H1 (cell line): ENCODE measurements around the gene CGN. TPM values are rescaled to one million over a fixed set of nuclear protein-coding genes. Genes with fewer than 3 reads are reported as not detected.

ENCODE experiments used
- CTCF ChIA-PET: fragments of 300-600 bp; sonication (Branson Sonifier 250); formaldehyde crosslinking; loops from one replicate; lab custom pipeline; 2021; ENCODE audit not compliant: partially characterized antibody; lab: Charles Lee
- POLR2A ChIA-PET: fragments of 300-600 bp; sonication (Branson Sonifier 250); formaldehyde crosslinking; loops from one replicate; lab custom pipeline; 2021; ENCODE audit warnings: inconsistent platforms; ENCODE audit not compliant: partially characterized antibody; lab: Charles Lee
- DNase-seq, 2 experiments: peaks; one replicate each; pipeline versions ENCODE4 v3.0.0 to v3.0.0-alpha.2; 2010 to 2022; ENCODE audit warnings: low spot score in 2 of 2, low read depth in 1 of 2, mixed read lengths in 1 of 2
- FAIRE-seq: peaks from 2 replicates; lab custom pipeline; 2011; peaks lifted over from hg19 to GRCh38; lab: Jason Lieb, UNC
- H2AFZ ChIP-seq: 2 replicates; pipeline ENCODE4 v1.8.1; 2012; ENCODE audit warnings: low read length, inconsistent platforms
- H2AK5ac ChIP-seq: 2 replicates; pipeline ENCODE4 v1.6.1; 2013; ENCODE audit warnings: low read depth, low read length
- H2BK120ac ChIP-seq: replicated peaks from 2 replicates; pipeline ENCODE3; 2013; ENCODE audit warnings: low read depth, low read length, inconsistent platforms
- H2BK12ac ChIP-seq: 2 replicates; pipeline ENCODE4 v1.6.1; 2013; ENCODE audit warnings: low read depth, low read length
- H2BK15ac ChIP-seq: 2 replicates; pipeline ENCODE4 v1.6.1; 2013; ENCODE audit warnings: low read length
- H2BK20ac ChIP-seq: 2 replicates; pipeline ENCODE4 v1.6.1; 2013; ENCODE audit warnings: low read length
- H2BK5ac ChIP-seq: 2 replicates; pipeline ENCODE4 v1.6.1; 2013; ENCODE audit warnings: low read depth, low read length
- H3K14ac ChIP-seq: 2 replicates; pipeline ENCODE4 v1.6.1; 2013; ENCODE audit warnings: inconsistent platforms; ENCODE audit not compliant: insufficient read length
- H3K18ac ChIP-seq: 2 replicates; pipeline ENCODE4 v1.6.1; 2013; ENCODE audit warnings: low read length; ENCODE audit errors: extremely low read depth
- H3K23ac ChIP-seq: 2 replicates; pipeline ENCODE4 v1.6.1; 2013; ENCODE audit warnings: inconsistent platforms; ENCODE audit not compliant: insufficient read length
- H3K23me2 ChIP-seq: 2 replicates; pipeline ENCODE4 v1.6.1; 2013; ENCODE audit warnings: low read depth, low read length
- H3K27ac ChIP-seq: 2 replicates; pipeline ENCODE4 v1.6.1; 2011; ENCODE audit warnings: low read depth, low read length, inconsistent platforms
- H3K27me3 ChIP-seq, 4 experiments: replicated peaks in 1 of 4; 1 replicate in 1 of 4; 2 replicates in 3 of 4; pipeline versions ENCODE4 v1.6.1 to v1.8.1; 2011 to 2013; ENCODE audit warnings: low read length in 3 of 4, mild to moderate bottlenecking in 3 of 4, inconsistent platforms in 2 of 4, mixed read lengths in 2 of 4, moderate library complexity in 1 of 4; ENCODE audit not compliant: control insufficient read depth in 3 of 4, insufficient read depth in 3 of 4; ENCODE audit errors: extremely low read depth in 1 of 4
- H3K36me3 ChIP-seq, 4 experiments: 2 replicates each; pipeline versions ENCODE4 v1.6.1 to v1.8.1; 2011 to 2013; ENCODE audit warnings: mild to moderate bottlenecking in 4 of 4, low read length in 3 of 4, moderate library complexity in 2 of 4, control low read depth in 1 of 4, inconsistent platforms in 1 of 4; ENCODE audit not compliant: insufficient read depth in 4 of 4, control insufficient read depth in 2 of 4
- H3K4ac ChIP-seq: replicated peaks from 2 replicates; pipeline ENCODE3; 2013; ENCODE audit warnings: low read length, low read depth, mixed read lengths, inconsistent platforms; ENCODE audit not compliant: insufficient read length
- H3K4me1 ChIP-seq, 4 experiments: replicated peaks in 1 of 4; 1 replicate in 1 of 4; 2 replicates in 3 of 4; pipeline versions ENCODE4 v1.6.1 to v1.8.1; 2011 to 2013; ENCODE audit warnings: low read length in 3 of 4, inconsistent platforms in 2 of 4, mixed read lengths in 1 of 4; ENCODE audit not compliant: insufficient read depth in 4 of 4, control insufficient read depth in 3 of 4
- H3K4me2 ChIP-seq, 2 experiments: 2 replicates each; pipeline versions ENCODE4 v1.6.1 to v1.8.1; 2011 to 2013; ENCODE audit warnings: low read depth in 2 of 2, low read length in 2 of 2, control low read depth in 1 of 2, inconsistent platforms in 1 of 2, mild to moderate bottlenecking in 1 of 2; ENCODE audit not compliant: insufficient read depth in 1 of 2
- H3K4me3 ChIP-seq, 4 experiments: fragments of 200-600, 300-600 bp in 1 of 4; sonication (generic), shearing (Covaris generic), sonication (Bioruptor Twin) in 1 of 4; 2 replicates each; pipeline versions ENCODE4 v1.5.1 to v1.8.1; 2011 to 2016; ENCODE audit warnings: low read length in 4 of 4, low read depth in 3 of 4, control low read depth in 2 of 4, inconsistent platforms in 2 of 4, mild to moderate bottlenecking in 2 of 4, mixed read lengths in 1 of 4, moderate library complexity in 1 of 4; ENCODE audit not compliant: insufficient read depth in 2 of 4; ENCODE audit errors: extremely low read depth in 1 of 4
- H3K56ac ChIP-seq: replicated peaks from 2 replicates; pipeline ENCODE3; 2013; ENCODE audit warnings: low read depth, mild to moderate bottlenecking, mixed read lengths, low read length, inconsistent platforms; ENCODE audit not compliant: insufficient read length
- H3K79me1 ChIP-seq: 2 replicates; pipeline ENCODE4 v1.6.1; 2013; ENCODE audit warnings: low read depth, low read length, control low read depth
- H3K79me2 ChIP-seq, 2 experiments: 2 replicates each; pipeline versions ENCODE4 v1.6.1 to v1.8.1; 2012 to 2013; ENCODE audit warnings: low read length in 2 of 2, mild to moderate bottlenecking in 2 of 2, inconsistent platforms in 1 of 2; ENCODE audit not compliant: insufficient read depth in 2 of 2, control insufficient read depth in 1 of 2
- H3K9ac ChIP-seq, 4 experiments: replicated peaks in 1 of 4; 1 replicate in 1 of 4; 2 replicates in 3 of 4; pipeline versions ENCODE4 v1.6.1 to v1.8.1; 2011 to 2013; ENCODE audit warnings: low read depth in 3 of 4, low read length in 3 of 4, control low read depth in 2 of 4, mild to moderate bottlenecking in 2 of 4, moderate library complexity in 2 of 4, inconsistent platforms in 1 of 4; ENCODE audit errors: extremely low read depth in 1 of 4
- H3K9me3 ChIP-seq, 2 experiments: 2 replicates each; pipeline versions ENCODE4 v1.6.1 to v1.8.1; 2012 to 2013; ENCODE audit warnings: mild to moderate bottlenecking in 2 of 2, moderate library complexity in 2 of 2, control low read depth in 1 of 2, inconsistent platforms in 1 of 2, low read depth in 1 of 2, low read length in 1 of 2, mixed read lengths in 1 of 2; ENCODE audit not compliant: insufficient read depth in 2 of 2
- H4K20me1 ChIP-seq, 2 experiments: replicated peaks in 1 of 2; 2 replicates each; pipeline versions ENCODE3 to v1.8.1; 2011 to 2013; ENCODE audit warnings: inconsistent platforms in 2 of 2, low read length in 2 of 2, mild to moderate bottlenecking in 1 of 2; ENCODE audit not compliant: insufficient read depth in 2 of 2, control insufficient read depth in 1 of 2
- H4K5ac ChIP-seq: 2 replicates; pipeline ENCODE4 v1.6.1; 2013; ENCODE audit warnings: low read length, low read depth, mixed read lengths, inconsistent platforms; ENCODE audit not compliant: insufficient read length
- H4K8ac ChIP-seq: 2 replicates; pipeline ENCODE4 v1.8.0; 2013; ENCODE audit warnings: mild to moderate bottlenecking, moderate library complexity, low read length, inconsistent platforms; ENCODE audit not compliant: insufficient read depth; ENCODE audit errors: extremely low read depth
- H4K91ac ChIP-seq: replicated peaks from 2 replicates; pipeline ENCODE3; 2013; ENCODE audit warnings: low read length, mixed read lengths, inconsistent platforms; ENCODE audit not compliant: insufficient read length
- ATF2 ChIP-seq: IDR thresholded peaks from 2 replicates; pipeline ENCODE4 v1.6.1; 2012; ENCODE audit warnings: low read length, inconsistent platforms
- CBX8 ChIP-seq: fragments of 300-800, 300-1000 bp; sonication (generic); IDR thresholded peaks from 2 replicates; pipeline ENCODE4 v1.7.1; 2016; ENCODE audit warnings: low read depth, low read length, borderline replicate concordance
- CREB1 ChIP-seq: IDR thresholded peaks from 2 replicates; pipeline ENCODE4 v1.6.1; 2012; ENCODE audit warnings: inconsistent platforms
- KDM5A ChIP-seq: fragments of 200-600 bp; IDR thresholded peaks from 2 replicates; pipeline ENCODE4 v1.7.1; 2012; ENCODE audit warnings: mild to moderate bottlenecking, low read length, inconsistent platforms, mixed read lengths
- MAFK ChIP-seq: IDR thresholded peaks from 2 replicates; pipeline ENCODE4 v1.6.1; 2012; ENCODE audit warnings: low read depth, mild to moderate bottlenecking, improper control_type of control experiment, low read length
- NRF1 ChIP-seq: IDR thresholded peaks from 2 replicates; pipeline ENCODE4 v1.6.1; 2011; ENCODE audit warnings: mild to moderate bottlenecking, low read depth, low read length, improper control_type of control experiment
- POLR2A ChIP-seq, 2 experiments: IDR thresholded peaks; 1 replicate in 1 of 2; 2 replicates in 1 of 2; pipeline ENCODE4 v1.6.1; 2011; ENCODE audit warnings: low read depth in 2 of 2, low read length in 2 of 2, mild to moderate bottlenecking in 2 of 2; ENCODE audit errors: control extremely low read depth in 1 of 2
- RBBP5 ChIP-seq: IDR thresholded peaks from 2 replicates; pipeline ENCODE4 v1.7.1; 2012; ENCODE audit warnings: low read depth, mild to moderate bottlenecking, inconsistent platforms, low read length, moderate library complexity, borderline replicate concordance
- RFX5 ChIP-seq: IDR thresholded peaks from 2 replicates; pipeline ENCODE4 v1.6.1; 2011; ENCODE audit warnings: low read depth, low read length, improper control_type of control experiment, borderline replicate concordance
- SP1 ChIP-seq: IDR thresholded peaks from 2 replicates; pipeline ENCODE4 v1.6.1; 2011; ENCODE audit warnings: low read depth, low read length
- SP2 ChIP-seq: IDR thresholded peaks from 2 replicates; pipeline ENCODE4 v1.6.1; 2012; ENCODE audit warnings: mild to moderate bottlenecking, low read length, inconsistent platforms
- ZNF274 ChIP-seq: IDR thresholded peaks from 2 replicates; pipeline ENCODE4 v1.7.0; 2012; ENCODE audit warnings: low read length, borderline replicate concordance; ENCODE audit errors: extremely low read depth
- WGBS, 2 experiments: shearing (Covaris generic) in 1 of 2; methylation state at CpG; one replicate each; pipeline versions ENCODE4 v1.1.6 to v1.1.7; 2013 to 2015; ENCODE audit warnings: low lambda C conversion rate in 2 of 2, mixed read lengths in 2 of 2, inconsistent platforms in 1 of 2, low coverage in 1 of 2, missing lambda C conversion rate in 1 of 2; ENCODE audit not compliant: insufficient replicate concordance in 2 of 2, insufficient coverage in 1 of 2, insufficient read length in 1 of 2; ENCODE audit errors: extremely low coverage in 1 of 2, missing lambda C conversion rate in 1 of 2; 5-methylcytosine and 5-hydroxymethylcytosine counted together
- polyA plus RNA-seq, 7 experiments: library from polyadenylated mRNA; depleted of rRNA in 3 of 7; stranded (reverse) in 5 of 7; unstranded in 2 of 7; fragments of >200 nt in 5 of 7; fragments of 200-250 nt in 2 of 7; gene quantifications; 1 replicate in 5 of 7; 2 replicates in 1 of 7; 4 replicates in 1 of 7; pipeline versions ENCODE4 v1.2.1 to v1.2.3, GENCODE V29; 2011 to 2013; ENCODE audit warnings: missing spikeins in 2 of 7, mixed read lengths in 2 of 7
- total RNA-seq: library from RNA; stranded (reverse); fragmentation: NEBNext Ultra II Directional; extraction: Animal tissue kit (Norgen Biotek cat#: 25700); gene quantifications from 2 replicates; pipeline ENCODE4 v1.2.1, GENCODE V29; 2021

The CGN gene
- total and polyA plus RNA-seq, 2 of the 8 experiments (the other 6 are each of a cell fraction or from before 2014, with no cell fraction given), result 15.9 to 52.7 TPM

GRCh38 chr1:151529781-151530180 is 18.6 kb downstream of the CGN start:
- no peak for FAIRE-seq
- H3K79me1 ChIP-seq, result peaks cover 2% of the 10 kb centered on the region; the same call in 1 of the 2 replicates
- ChIA-PET CTCF (interaction anchor here (0.9 to 8.8 kb wide), 3 partner anchors 9 to 205 kb away, joined by 3 to 54 read pairs (median 3); no protein-coding TSS in a partner anchor), POLR2A (interaction anchor here (0.7 to 18.0 kb wide), 3 partner anchors 11 to 86 kb away, joined by 3 to 283 read pairs (median 38); partner anchors contain the start of genes CGN and TUFT1)
- no peak overlapping the region for H2BK120ac ChIP-seq
- 96% methylated on average over 17 of the region's 18 CpGs; no CpG with 5 or more reads in 1 of the 2 experiments for WGBS, 2 experiments
- no peak for TF ChIP-seq ATF2
- TF ChIP-seq MAFK, result no peak
- TF ChIP-seq KDM5A, result no peak
- TF ChIP-seq CREB1, result no peak
- no peak for TF ChIP-seq ZNF274
- no peak for TF ChIP-seq RBBP5
- no peak for TF ChIP-seq CBX8
- no peak for TF ChIP-seq POLR2A (IDR thresholded peaks at IDR 0.05; ENCODE audit: control extremely low read depth in 1 of 2, low read depth in 2 of 2, low read length in 2 of 2)
- TF ChIP-seq SP2, result no peak
- no peak for TF ChIP-seq RFX5
- no peak for TF ChIP-seq NRF1
- no peak for TF ChIP-seq SP1
- no peak overlapping the region for H2BK20ac ChIP-seq
- no peak overlapping the region for H3K4ac ChIP-seq
- no peak overlapping the region for H3K4me2 ChIP-seq
- H2BK15ac ChIP-seq, result no peak overlapping the region
- no peak for DNase-seq
- no peaks in the 10 kb centered on the region for H3K4me1 ChIP-seq
- H3K18ac ChIP-seq, result no peak overlapping the region
- no peak overlapping the region for H2AFZ ChIP-seq
- no peak overlapping the region for H3K14ac ChIP-seq
- no peak overlapping the region for H3K9ac ChIP-seq
- H4K91ac ChIP-seq, result no peak overlapping the region
- H2BK12ac ChIP-seq, result no peak overlapping the region
- H3K27me3 ChIP-seq, result no peaks in the 10 kb centered on the region
- H3K36me3 ChIP-seq, result peaks cover 16 to 48% (median 31%) of the 10 kb centered on the region in 4 experiments; a peak in 7 of 8 replicates
- H3K23ac ChIP-seq, result no peak overlapping the region
- H2BK5ac ChIP-seq, result no peak overlapping the region
- no peak overlapping the region for H3K56ac ChIP-seq
- H3K23me2 ChIP-seq, result no peaks in the 10 kb centered on the region
- H2AK5ac ChIP-seq, result no peak overlapping the region
- no peak overlapping the region for H4K5ac ChIP-seq
- no peak overlapping the region for H3K27ac ChIP-seq
- H3K4me3 ChIP-seq, result no peak overlapping the region
- H4K20me1 ChIP-seq, result no peaks in the 10 kb centered on the region
- no peaks in the 10 kb centered on the region for H3K79me2 ChIP-seq
- no peaks in the 10 kb centered on the region for H3K9me3 ChIP-seq
- no peak overlapping the region for H4K8ac ChIP-seq
